GM19328 (cell line): ENCODE measurements around the gene PNKD.
"Not testable (repeated sequence)": the region's sequence is repeated elsewhere in the genome, so short reads cannot be mapped to it uniquely, and the experiment has no call there.

Experiments
- ATAC-seq: cut with Tn5 transposase; IDR thresholded peaks from one replicate; pipeline ENCODE4 v1.9.1; 2021; ENCODE audit warnings: mild to moderate bottlenecking, moderate library complexity; ENCODE audit not compliant: unreplicated experiment

Gene PNKD

GRCh38 chr2:218272531-218273212 lies 2.4 kb downstream of the PNKD start:
- ATAC-seq: no peak

- ATAC-seq: not testable (repeated sequence)
These were observed 3.0 kb downstream of the PNKD start for GRCh38 chr2:218273214-218273907.

GRCh38 chr2:218273908-218274249 lies 3.6 kb downstream of the PNKD start:
- no peak for ATAC-seq

- no peak for ATAC-seq
These were observed 4.3 kb downstream of the PNKD start for GRCh38 chr2:218274586-218274985.

- no peak for ATAC-seq
These were observed 5.2 kb downstream of the PNKD start for GRCh38 chr2:218275371-218276072.

- no peak for ATAC-seq
These were observed 6.9 kb downstream of the PNKD start for GRCh38 chr2:218276986-218277755.

GRCh38 chr2:218277921-218278320 lies 7.6 kb downstream of the PNKD start:
- ATAC-seq: no peak

GRCh38 chr2:218278531-218279360 lies 8.4 kb downstream of the PNKD start:
- no peak for ATAC-seq

- ATAC-seq: no peak
These were observed 10.0 kb downstream of the PNKD start for GRCh38 chr2:218280260-218280870.

GRCh38 chr2:218281449-218281848 lies 11.1 kb downstream of the PNKD start:
- no peak for ATAC-seq

GRCh38 chr2:218282173-218282991 lies 12.1 kb downstream of the PNKD start:
- ATAC-seq: no peak

- ATAC-seq: peak; percentile 36
These were observed 13.9 kb downstream of the PNKD start for GRCh38 chr2:218284106-218284811.

GRCh38 chr2:218285604-218286003 lies 15.3 kb downstream of the PNKD start:
- no peak for ATAC-seq

- peak; percentile 53 for ATAC-seq
These were observed 16.5 kb downstream of the PNKD start for GRCh38 chr2:218286570-218287459.

- no peak for ATAC-seq
These were observed 19.5 kb downstream of the PNKD start for GRCh38 chr2:218289639-218290315.

- ATAC-seq: peak; percentile 38
These were observed 20.3 kb downstream of the PNKD start for GRCh38 chr2:218290316-218291261.
